ENCODE results near the gene NOD1.

The NOD1 gene

DNA sequence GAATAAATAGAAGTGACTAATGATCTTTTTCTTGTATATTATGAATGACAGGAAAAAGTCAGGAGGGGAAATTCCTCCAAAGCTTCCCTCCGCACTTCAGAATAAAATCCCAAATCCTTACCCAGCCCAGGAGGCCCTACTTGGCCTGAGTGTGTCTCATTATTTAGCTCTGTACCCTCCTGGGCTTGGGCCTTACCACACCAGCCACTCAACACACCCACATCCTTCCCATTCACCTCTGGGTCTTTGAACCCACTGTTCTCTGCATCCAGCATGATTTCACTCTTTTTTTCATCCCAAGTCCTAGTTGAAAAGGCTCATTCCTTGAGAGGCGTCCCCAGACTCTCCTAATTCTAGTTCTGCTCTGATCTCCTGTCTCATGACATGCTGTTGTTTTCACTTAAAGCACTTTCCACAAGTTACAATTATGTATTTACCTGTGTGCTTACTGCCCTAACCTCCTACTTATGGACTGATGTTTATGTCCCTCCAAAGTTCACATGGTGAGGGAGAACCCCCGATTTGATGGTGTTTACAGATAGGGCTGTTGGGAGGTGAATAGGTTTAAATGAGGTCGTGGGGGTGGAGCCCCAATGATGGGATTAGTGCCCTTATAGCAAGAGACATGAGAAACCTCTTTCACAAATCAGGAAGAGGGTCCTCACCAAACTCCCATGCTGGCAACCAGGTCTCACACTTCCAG is 6.4 kb downstream of the NOD1 start:
- no peak for DNase-seq

GRCh38 chr7:30471205-30471604 is 7.4 kb downstream of the NOD1 start:
- DNase-seq = no peak
- intact Hi-C loops (cut with DNase I) = no loop called here

More for the DNA sequence above, 6.4 kb downstream of the NOD1 start:
- intact Hi-C loops (cut with DNase I) = no loop called here

GRCh38 chr7:30470771-30471170 is 7.8 kb downstream of the NOD1 start:
- intact Hi-C loops (cut with DNase I) = no loop called here
- DNase-seq = no peak

DNA sequence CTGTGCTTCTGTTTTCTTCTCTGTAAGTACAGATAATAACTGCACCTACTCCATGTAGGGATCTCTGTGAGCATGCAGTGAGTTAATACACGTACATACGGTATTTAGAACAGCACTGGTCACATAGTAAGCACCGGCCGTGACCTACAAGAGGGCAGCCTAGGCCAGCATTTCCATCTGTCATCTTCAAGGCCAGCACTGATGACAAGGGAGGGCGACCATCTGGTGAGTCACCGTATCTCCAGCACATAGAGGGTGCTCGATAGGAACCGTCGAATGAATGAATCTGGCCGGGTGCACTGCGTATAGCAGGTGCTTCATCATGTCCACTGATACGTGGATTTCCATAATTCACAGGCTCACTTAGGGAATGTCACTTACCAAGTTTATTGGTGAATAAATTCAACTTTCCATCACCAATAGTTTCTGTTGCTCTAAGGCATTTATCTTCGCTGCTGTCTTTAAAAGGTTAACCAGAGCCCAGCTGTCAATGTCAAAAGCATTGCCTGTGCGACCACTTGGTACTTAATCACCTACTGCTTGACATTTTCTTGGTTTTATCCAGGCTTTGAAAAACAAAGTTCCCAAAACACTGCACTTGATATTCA is 8.3 kb downstream of the NOD1 start:
- DNase-seq = no peak
- intact Hi-C loops (cut with DNase I) = no loop called here

- intact Hi-C loops (cut with DNase I) = no loop called here
- DNase-seq = peak in 4 of 10 donors; percentile 26 to 88 (median 42)
Measured at GRCh38 chr7:30469303-30469702, 9.3 kb downstream of the NOD1 start.

DNA sequence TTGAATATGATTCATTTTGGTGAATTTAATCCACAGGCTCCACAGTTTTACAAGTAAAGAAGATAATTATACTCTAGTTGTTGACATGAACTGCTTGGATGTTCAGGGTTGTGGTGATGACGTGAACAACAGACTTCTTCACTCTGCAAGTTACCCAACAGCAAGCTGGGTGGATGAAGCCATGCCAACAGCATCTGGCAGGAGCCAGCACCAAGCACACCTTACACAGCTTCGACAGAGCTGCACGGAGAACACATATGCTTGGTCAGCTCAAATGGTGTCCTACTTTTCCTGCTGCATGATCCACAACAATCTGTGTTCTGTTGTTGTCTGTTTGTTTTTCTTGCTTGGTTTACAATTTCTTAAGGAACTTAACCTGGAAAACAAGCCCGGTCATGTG is 9.8 kb downstream of the NOD1 start:
- intact Hi-C loops (cut with DNase I) = no loop called here
- no peak for DNase-seq

DNA sequence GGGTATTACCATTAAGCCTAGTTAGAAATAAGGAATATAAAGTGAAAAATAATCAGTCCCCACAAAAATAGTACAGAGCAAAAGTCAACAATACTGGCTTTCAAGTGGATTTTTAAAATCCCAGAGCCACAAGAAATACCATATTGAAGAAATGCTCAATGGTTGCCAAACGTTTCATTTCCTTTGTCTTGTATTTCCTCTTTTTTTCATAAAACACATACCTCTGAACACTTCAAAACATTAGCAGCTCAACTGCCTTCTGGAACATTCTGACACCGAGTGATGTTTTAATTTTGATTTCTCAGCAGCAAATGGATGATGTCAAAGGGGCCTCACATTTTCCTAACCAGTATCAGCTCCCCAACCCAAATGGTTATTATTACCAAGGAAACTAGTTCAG is 10.5 kb downstream of the NOD1 start:
- intact Hi-C loops (cut with DNase I) = no loop called here
- DNase-seq = no peak

- DNase-seq = no peak
- intact Hi-C loops (cut with DNase I) = no loop called here
Measured at GRCh38 chr7:30467271-30467670, 11.3 kb downstream of the NOD1 start.

GRCh38 chr7:30466266-30466665 is 12.3 kb downstream of the NOD1 start:
- intact Hi-C loops (cut with DNase I) = no loop called here
- DNase-seq = no peak

DNA sequence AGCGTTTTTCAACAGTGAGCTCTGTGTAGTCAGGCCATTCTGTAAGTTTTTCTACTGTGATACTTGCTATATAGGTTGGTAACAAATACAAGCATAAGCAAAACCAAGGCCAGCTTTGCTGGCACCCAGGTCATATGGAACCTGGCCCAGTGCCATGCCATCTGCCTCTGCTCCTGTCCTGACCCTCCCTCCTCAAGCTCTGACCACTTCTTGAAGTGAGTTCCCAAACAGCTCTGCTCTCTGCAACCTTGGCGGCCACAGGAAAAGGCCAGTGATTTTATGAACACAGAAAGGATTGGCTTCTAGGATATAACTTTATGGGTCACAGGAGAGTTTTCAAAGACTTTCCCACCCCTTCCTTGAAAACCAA is 12.8 kb downstream of the NOD1 start:
- intact Hi-C loops (cut with DNase I) = no loop called here

GRCh38 chr7:30465046-30465810 is 13.4 kb downstream of the NOD1 start:
- no peak for DNase-seq
- intact Hi-C loops (cut with DNase I) = no loop called here

More for the DNA sequence above, 12.8 kb downstream of the NOD1 start:
- no peak for DNase-seq

DNA sequence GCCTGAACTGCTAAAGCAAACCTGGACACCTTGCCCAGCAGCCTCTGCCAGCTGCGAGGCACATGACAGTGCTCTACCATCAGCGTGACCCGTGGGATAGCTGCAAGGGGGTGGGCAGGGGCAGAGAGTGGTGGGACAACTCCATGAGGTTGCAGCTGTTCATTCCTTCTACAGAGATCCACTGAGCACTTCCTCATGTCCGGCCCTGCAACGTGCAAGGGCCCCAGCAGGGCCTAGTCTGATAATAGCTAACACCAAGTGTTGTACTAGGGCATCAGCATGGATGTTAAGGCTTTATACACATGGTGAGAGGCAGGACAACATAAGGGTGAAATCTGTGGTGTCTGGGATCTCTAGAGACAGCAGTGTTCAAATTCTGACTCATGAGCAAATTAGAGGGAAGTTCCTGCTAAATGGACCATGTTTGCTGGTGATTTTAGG is 14.3 kb downstream of the NOD1 start:
- no peak for DNase-seq
- intact Hi-C loops (cut with DNase I) = no loop called here

- intact Hi-C loops (cut with DNase I) = no loop called here
- DNase-seq = no peak
Measured at GRCh38 chr7:30463405-30464145, 15.0 kb downstream of the NOD1 start.

- intact Hi-C loops (cut with DNase I) = no loop called here
Measured at GRCh38 chr7:30462179-30462578, 16.4 kb downstream of the NOD1 start.

GRCh38 chr7:30460246-30460633 is 18.3 kb downstream of the NOD1 start:
- no peak for DNase-seq
- intact Hi-C loops (cut with DNase I) = no loop called here

More at GRCh38 chr7:30462179-30462578, 16.4 kb downstream of the NOD1 start:
- DNase-seq = no peak

DNA sequence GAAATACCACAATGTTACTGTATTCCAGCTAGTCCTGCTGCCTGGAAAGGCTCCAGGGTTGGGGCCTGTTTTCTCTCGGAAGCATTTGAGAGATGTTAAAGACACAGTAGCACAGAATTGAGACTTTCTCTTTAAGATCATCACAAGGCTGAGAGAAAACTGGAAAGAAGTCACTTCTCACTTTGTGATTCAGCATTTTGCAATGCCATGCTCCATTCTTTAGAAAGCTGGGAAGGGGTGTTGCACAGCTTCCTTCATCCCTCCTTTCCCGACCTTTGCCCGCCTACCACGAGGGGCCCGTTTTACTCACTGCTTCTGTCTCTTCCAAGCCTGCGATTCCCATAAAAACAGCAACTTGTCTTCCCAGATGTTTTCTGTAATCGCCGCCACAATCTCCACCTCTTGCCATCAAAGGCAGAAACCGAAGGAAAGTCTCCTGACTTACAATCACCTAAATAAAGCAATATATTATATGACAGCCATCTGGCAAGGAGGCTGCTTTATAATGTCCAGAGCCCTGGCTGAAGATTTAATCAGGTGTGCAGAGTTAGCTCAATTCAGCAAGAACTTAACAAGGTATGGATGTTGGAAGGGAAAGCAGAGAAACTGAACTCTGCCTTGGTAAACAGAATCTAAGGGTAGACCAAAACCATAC is 18.9 kb downstream of the NOD1 start:
- no peak for DNase-seq

GRCh38 chr7:30458311-30458710 is 20.3 kb downstream of the NOD1 start:
- intact Hi-C loops (cut with DNase I) = no loop called here
- DNase-seq = no peak

More for the DNA sequence above, 18.9 kb downstream of the NOD1 start:
- intact Hi-C loops (cut with DNase I) = no loop called here

DNA sequence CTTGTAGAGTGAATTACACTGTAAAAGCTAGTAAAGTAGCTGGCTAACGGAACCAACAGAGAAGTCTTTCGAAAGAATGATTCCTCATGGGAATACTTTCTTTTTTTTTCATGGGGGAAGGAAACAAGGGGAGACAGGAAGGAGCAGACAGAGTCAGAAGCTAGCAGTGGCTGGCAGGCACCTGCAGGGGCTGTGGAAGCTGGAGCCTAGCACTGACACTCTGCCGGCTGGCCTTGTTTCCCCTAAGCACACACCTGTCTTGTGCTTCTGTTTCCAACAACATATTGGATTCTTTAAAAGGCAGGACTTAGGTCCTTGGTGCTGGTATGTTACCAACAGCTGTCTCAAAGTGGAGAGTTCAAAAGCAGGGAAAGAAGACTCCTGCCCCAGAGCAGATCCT is 24.7 kb downstream of the NOD1 start:
- intact Hi-C loops (cut with DNase I) = no loop called here
- DNase-seq = peak in 1 of 10 donors; percentile 67

- DNase-seq = no peak
- intact Hi-C loops (cut with DNase I) = no loop called here
Measured at GRCh38 chr7:30453016-30453415, 25.6 kb downstream of the NOD1 start.

DNA sequence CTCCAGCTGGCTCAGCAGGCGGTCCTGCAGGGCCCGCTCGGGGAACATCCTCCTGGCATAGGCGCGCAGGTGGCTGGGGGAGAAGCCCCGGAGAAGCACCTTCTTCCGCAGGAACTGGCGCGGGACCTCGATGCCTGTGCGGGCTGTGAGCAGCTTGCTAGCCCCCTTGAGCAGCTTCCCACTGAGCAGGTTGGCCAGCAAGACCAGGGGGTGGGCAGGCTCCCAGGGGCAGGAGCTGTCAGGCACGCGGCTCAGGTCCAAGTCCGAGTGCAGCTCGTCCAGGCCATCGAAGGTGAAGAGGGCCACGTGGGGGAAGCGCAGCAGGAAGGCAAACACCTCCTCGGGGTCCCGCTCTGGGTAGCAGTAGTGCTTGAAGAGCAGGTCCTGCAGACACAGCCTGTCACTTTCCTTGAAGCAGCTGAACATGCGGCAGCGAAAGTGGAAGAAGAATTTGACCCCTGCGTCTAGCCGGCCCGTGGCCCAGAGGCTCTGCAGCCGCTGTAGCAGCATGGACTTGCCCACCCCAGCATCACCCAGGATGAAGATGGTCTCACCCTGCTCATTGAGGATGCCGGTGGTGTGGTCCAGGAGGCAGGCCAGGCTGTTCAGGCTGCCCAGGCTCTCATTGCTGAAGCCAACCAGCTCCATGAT is 26.2 kb downstream of the NOD1 start:
- DNase-seq = peak in 1 of 10 donors; percentile 79
- intact Hi-C loops (cut with DNase I) = no loop called here

Measured in posterior cingulate gyrus (tissue), 11 donors.